GM23248 (cell line): Measurements from ENCODE around the gene ANGPTL2.

ENCODE experiments used
- EZH2 ChIP-seq: fragments of 200-600 bp; sonication (generic); IDR thresholded peaks from 2 replicates; pipeline ENCODE4 v1.6.1; 2018; ENCODE audit warnings: antibody characterized with exemption, mild to moderate bottlenecking; ENCODE audit not compliant: insufficient read depth, poor library complexity, severe bottlenecking
- EZH2phosphoT487 ChIP-seq: fragments of 200-600 bp; sonication (generic); IDR thresholded peaks from 2 replicates; pipeline ENCODE4 v1.6.1; 2018; ENCODE audit warnings: antibody characterized with exemption, moderate library complexity, mild to moderate bottlenecking, low read depth; ENCODE audit not compliant: insufficient read depth

DNA sequence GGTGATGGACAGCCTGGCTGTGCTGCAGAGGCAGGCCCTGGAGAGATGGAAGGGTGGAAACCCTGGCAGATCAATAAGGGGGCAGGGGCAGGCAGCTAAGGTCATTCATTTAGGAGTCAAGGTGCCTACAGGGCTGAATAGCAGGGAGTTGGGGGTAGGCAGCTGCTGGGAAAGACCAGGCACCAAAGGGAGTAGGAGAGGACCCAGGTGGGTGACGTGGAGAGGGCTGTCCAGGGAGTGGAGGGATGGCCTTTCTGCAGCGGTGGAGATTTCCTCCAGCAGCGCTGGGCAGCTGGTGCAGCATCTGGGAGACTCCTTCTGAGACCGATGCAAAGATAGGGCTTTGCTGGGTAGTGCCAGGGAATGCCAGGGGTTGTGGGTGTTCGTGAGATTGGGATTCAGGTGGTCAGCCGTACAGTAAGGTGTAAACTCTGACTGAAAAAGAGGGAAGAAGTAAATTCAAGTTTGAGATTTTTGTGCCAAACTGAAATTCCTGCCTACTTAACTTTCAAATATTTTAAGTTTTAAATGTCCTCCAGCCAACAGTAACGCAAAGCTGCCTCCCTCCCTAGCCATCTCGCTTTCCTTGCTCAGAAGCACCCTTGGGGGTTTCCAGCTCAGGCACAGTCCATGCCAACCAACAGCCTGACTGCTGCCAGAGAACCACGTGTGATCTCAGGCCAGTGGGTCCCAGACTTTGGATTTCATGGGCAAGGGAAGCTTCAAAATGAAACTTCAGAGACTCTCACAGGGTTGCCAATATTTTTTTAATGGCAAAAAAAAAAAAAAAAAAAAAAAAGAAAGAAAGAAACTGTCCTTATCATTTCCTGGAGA, 18.6 kb upstream of the ANGPTL2 start:
- TF ChIP-seq EZH2 = no peak
- TF ChIP-seq EZH2phosphoT487 = no peak
